Heart left ventricle (tissue), 13 donors: ENCODE results near the gene RAB11B.

Experiments
- POLR2A ChIP-seq, 2 donors: fragments of 450-650 bp; IDR thresholded peaks; one replicate each; pipeline ENCODE4 v1.6.1; 2017; ENCODE audit warnings: antibody characterized with exemption in 2 of 2, mild to moderate bottlenecking in 2 of 2, moderate library complexity in 2 of 2
- TF ChIP-seq, protein P1 (sequence below), 12 donors: fragments of 200-600 bp; sonication (generic) in 4 of 12; IDR thresholded peaks; one replicate each; pipeline versions ENCODE4 v1.5.0 to v1.8.0; 2018 to 2022; ENCODE audit warnings: antibody characterized with exemption in 12 of 12, mild to moderate bottlenecking in 5 of 12
- donor health status: ischemic (EF 13 %, LVEDD 7.1; RV severe dilation, severe dysfunction).
- donor health status: DM: no; HTN: yes; CAD: no.
- donor health status: DM: no; HTN: no; CAD: no.
- donor health status: ischemic (EF 25% LVEDD 6.9; RV normal size, moderate dysfunction).
- donor health status: ischemic (EF 25% LVEDD 5.7; RV mildly dilated, moderate dysfunction).
- donor health status: ischemic (EF 35%, LVEDD 5.7; RV mildly dilated, moderate dysfunction).
- donor health status: nonischemic (EF 11% LVEDD 7.7; RV severe dilation, severe dysfunction).
- donor health status: DM: yes; HTN: yes; CAD: no.
- donor health status: PGD.
- donor health status: ischemic (EF 29% LVEDD 5.4; RV normal size, mild dysfunction).
- donor health status: nonischemic (EF 23%, LVEDD 6.1; RV moderate dilation, normal function).

DNA sequence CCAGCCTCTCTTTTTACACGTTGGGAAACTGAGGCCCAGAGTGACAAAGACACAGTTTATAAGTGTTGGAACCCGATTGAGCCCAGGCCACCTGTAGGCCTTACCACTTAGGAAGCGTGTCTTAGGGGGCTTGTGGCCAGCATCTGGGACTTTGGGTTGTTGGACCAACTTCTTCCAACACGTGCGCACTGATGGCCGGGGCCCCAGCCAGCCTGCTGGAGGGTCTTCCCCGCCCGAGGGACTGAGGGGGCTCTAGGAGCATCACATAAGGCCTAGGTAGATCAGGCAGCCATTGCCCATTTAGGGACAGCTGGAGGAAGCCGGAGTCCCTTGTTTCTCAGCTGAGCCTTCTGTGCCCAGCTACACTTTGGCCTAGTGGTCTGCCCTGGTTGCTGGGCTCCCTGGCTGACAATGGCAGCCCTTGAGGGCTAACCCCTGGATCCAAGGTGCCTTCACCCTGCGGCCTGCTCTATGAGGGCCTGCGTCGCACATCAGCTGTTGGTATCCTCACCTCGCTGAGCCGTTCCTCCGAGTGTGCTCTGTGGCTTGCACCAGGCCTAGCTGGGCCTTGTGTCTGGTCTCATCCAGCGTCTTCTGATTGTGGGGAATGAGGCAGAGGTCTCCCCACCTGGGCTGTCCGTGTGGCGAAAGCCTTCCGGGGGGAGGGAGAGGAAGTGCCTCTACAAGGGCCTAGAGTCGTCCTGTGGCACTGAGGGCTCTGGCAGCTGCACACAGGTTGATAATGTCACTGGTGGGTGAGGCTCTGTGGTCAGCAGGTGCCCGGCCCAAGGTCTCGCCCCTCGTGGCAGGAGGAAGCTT, 1.2 kb downstream of the RAB11B start:
- TF ChIP-seq, protein P1, sequence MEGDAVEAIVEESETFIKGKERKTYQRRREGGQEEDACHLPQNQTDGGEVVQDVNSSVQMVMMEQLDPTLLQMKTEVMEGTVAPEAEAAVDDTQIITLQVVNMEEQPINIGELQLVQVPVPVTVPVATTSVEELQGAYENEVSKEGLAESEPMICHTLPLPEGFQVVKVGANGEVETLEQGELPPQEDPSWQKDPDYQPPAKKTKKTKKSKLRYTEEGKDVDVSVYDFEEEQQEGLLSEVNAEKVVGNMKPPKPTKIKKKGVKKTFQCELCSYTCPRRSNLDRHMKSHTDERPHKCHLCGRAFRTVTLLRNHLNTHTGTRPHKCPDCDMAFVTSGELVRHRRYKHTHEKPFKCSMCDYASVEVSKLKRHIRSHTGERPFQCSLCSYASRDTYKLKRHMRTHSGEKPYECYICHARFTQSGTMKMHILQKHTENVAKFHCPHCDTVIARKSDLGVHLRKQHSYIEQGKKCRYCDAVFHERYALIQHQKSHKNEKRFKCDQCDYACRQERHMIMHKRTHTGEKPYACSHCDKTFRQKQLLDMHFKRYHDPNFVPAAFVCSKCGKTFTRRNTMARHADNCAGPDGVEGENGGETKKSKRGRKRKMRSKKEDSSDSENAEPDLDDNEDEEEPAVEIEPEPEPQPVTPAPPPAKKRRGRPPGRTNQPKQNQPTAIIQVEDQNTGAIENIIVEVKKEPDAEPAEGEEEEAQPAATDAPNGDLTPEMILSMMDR (IDR thresholded peaks at IDR 0.05), result no peak
- TF ChIP-seq POLR2A (IDR thresholded peaks at IDR 0.05), result no peak
